ENCODE data around the gene TMEM184A.

- no peak for TF ChIP-seq CTCF (IDR thresholded peaks at IDR 0.05)
- no peak for TF ChIP-seq POLR2A (IDR thresholded peaks at IDR 0.05)
Observed at GRCh38 chr7:1541431-1542162, 14.4 kb downstream of the TMEM184A start.
